GM10847 (cell line): Measurements from ENCODE around the gene MAN1A1.

Experiments used
- POLR2A ChIP-seq: IDR thresholded peaks from 2 replicates; pipeline ENCODE4 v1.6.1; 2011; ENCODE audit not compliant: insufficient read length; ENCODE audit errors: extremely low read depth

The MAN1A1 gene

DNA sequence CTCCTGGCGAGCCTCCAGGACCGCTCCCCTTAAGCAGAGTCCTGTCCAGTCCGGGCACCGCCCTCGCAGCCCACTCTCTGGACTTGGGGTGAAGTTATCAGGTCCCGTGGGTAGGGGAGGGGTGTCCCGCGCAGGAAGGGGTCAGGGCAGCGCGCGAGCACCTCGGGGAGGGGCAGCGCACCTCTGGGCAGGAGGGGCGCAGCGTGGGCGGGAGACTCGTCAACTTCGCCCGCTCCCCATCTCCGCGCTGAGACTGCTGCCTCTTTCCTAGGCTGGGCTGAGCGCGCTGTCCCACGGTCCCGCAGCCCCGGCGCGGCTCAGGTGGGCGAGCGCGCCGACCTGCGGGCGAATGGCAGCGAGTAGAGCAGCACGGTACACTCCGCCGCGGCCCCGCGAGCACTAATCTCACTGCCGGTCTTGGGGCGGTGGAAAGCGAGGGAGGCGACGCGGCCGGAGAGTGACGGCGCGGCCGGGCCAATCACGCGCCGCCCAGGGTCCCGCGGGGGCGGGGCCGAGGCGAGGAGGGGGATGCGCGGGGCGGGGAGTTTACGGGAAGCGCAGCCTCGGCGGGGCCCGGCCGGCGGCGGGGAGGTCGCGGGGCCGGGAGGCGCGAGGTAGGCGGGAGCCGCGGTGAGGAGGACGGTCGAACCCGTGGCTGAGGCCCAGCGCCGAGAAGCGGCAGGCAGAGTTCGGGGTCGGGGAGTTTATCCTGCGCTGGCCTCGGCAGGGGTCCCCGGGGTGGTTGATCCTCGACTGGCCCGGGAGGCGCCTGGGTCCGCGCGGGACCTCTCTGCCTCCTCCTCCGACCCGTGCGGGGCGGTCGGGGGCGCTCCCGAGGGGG, at the start of gene MAN1A1:
MAN1A1 (minus strand) TSS at position 401 of the 841 bp plus-strand sequence. CDS start 696 bp downstream, outside the sequence.
- peak; percentile 99 for TF ChIP-seq POLR2A

DNA sequence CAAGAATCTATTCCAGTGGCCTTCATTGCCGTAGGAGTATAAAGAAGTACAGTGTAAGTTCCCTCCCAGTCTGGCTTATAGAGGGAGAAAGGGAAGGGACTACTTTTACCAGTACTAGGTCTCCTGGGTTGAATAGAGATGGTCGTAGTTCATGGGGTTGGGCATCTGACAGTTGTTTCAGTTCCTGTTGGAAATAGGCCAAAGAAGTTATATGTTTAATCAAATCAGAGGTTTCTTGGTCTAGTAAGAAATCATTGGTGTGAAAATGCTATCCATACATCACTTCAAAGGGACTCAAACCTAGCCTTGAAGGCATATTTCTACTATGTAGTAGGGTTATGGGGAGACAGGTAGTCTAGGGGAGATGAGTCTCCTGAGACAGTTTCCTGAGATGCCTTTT, 45.6 kb upstream of the MAN1A1 start:
- no peak for TF ChIP-seq POLR2A

DNA sequence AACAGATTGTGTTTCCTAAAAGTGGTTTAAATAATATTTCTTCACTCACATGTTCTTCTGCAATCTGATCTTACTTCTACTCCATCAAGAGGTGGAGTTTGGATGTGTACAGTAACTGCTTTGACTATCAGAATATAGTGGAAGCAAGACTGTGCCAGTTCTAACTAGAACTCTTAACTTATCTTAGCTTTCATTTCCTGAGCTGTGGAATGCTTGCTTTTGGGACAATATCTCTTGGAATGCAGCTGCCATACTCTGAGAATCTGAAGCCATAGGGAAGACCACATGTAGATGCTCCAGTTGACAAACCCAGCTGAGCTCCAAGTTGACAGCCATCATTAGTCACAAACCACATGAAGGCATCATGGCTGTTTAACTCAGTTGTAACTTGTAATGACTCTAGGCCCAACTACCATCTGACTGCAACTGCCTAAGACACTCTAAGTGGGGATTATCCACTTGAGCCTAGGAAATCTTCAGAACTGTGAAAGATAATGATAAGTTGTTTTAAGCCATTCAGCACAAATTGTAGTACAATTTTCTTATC, 40.8 kb upstream of the MAN1A1 start:
- TF ChIP-seq POLR2A: no peak

DNA sequence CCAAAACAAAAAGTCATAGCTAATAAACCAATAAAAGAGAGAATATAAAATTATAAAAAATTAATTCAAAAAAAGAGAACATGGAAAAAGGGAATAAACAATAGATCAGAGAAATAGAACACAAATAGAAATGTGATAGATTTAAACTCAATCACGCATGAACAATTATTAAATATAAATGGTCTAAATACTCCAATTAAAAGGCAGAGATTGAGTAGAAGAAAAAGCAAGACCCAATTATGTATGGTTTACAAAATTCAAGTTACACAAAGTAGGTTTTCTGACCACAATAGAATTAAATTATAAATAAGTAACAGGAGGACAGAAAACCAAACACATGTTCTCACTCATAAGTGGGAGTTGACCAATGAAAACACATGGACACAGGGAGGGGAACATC, 36.4 kb upstream of the MAN1A1 start:
- no peak for TF ChIP-seq POLR2A

DNA sequence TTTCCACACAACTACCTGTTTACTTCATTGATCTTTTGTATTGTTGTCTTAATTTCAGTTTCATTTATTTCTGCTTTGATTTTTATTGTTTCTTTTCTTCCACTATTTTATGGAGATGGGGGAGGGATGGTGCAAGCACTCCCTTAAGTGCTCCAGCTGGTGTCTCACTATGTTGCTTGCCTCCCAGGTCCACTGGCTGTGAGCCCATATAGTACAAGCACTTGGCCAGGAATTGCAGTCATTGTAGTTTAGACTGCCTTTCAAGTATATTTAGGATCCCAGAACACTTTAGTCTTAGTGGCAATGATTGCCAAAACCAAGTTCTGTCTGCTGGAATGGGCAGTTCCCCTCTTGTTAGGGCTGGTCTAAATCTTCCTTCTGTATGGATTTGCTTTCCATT, 34.9 kb upstream of the MAN1A1 start:
- TF ChIP-seq POLR2A: no peak

DNA sequence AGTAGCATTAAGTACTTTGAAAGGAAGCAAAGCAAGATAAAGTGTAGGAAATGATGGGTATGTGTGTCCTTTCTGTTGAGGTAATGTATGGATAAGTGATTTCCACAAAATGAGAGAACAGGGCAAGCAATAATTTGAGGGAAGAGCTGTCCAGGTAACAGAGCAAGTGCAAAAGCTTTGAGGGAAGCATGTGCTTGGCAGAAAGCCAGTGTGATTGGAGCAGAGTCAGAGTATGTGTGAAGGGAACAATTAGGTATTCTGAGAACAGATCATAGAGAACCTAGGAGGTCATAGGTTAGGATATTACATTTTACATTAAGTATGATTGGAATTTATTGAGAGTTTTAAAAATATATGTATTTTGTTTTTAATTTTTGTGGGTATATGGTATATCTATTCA, 30.2 kb upstream of the MAN1A1 start:
- no peak for TF ChIP-seq POLR2A

DNA sequence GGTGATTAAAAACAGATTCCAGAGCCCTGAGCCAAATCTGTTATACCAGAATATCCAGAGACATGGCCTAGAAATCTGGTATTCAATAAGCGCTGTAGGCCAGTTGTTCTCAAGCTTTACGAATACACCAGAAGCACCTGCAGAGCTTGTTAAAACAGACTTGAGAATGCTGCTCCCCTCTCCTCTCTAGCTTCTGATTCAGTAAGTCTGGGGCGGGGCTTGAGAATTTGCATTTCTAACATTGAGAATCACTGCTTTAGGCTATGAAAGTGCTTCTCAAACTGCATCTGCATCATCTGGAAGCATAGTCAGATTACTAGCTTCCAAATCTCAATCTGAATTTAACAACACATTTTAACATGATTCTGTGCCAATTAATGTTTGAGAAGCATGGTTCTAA, 20.5 kb upstream of the MAN1A1 start:
- TF ChIP-seq POLR2A: no peak

DNA sequence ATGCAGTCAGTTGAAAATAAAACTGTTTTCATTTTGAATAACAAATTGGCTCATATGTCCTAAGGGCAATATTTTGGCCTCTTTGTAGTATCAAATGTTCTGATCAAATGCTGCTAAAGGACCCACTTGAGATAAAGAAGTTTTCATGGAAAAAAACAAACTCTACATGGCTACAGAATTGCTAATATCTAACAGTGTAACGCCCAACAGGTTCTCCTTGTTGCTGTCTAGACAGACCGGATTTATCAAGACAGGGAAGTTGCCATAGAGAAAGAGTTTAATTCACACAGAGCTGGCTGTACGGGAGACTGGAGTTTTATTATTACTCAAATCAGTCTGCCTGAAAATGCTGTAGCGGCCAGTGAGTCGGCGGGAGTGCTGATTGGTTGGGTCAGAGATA, 19.4 kb upstream of the MAN1A1 start:
- no peak for TF ChIP-seq POLR2A

DNA sequence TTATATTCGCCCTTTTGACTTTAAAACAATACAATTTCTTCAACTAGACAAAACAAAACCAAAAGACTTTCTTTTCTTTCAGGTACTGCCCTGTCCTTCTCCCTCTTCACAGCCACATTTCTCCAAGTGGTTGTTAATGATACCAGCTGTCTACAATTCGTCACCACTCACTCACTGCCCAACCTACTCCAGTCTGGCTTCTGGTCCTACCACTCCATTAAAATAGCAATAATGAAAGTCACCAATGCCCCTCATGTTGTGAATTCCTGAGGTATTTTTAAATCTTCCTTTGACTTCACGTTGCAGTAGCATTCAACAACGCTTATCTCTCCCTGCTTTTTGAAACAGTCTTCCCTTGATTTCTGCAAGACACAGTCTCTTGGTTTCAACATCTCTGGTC, 11.6 kb upstream of the MAN1A1 start:
- no peak for TF ChIP-seq POLR2A

DNA sequence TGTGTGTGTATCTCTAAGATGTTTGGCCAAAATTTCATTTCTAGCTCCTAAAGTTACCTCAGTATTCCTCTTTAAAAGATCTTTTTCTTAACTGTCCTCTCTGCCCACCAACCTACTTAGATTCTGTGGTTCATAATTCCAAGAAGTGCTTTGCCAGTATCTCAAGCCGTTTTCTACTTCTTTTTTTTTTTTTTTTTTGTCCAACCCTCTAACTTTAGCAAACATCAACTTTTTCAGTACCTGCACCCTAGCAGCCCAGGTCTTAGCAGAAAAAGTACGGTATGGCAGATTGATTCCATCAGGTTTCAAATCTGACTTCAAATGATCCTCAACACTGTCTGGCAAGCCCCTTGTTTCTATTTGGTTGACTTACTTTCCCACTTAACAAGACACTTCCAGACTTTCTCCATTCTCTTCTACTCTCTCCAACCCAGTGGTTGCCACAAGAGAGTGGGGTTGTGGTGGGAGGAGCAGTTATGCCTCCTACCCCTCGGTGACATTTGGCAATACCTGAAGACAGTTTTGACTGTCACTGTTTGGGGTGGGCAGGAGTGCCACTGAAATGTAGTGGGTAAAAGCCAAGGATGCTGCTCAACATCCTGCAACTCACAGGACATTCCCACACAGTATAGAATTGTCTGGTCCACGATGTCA, 10.8 kb upstream of the MAN1A1 start:
- no peak for TF ChIP-seq POLR2A

DNA sequence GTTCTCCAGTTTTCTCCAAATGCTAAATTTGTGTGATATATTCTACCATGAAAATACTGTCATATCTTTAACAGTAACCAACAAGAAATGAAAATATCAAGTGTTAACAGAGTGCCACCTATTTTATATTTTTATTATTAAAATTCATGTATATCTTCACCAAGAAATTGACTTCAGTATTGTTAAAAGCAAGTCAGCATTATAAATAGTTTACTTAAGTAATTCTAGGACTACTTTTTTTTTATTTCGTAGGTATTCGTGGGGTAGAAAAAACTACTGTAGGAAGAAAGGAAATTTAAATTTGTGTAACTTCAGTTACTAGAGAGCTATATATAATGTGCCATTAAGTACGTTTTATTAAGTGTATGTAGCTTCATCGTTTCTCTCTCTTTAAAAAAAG, 6.3 kb upstream of the MAN1A1 start:
- TF ChIP-seq POLR2A: no peak

DNA sequence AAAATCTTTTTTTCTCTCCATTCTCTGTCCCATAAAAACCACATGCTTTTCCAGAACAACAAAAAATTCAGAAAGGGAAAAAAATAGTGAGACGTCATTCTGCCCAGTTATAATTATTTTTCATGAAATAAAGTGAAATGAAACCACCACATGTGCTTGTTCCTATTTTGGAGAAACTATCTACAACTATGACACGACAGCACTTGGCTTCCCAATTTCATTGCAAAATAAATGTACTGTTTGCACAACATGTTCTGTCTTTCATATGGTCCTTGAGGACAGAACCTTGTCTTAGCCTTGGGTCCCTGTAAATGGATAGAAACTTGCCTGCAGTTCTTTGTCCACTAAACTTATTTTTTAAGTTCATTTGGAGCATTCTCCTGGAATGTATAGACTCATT, 5.6 kb upstream of the MAN1A1 start:
- TF ChIP-seq POLR2A: no peak

DNA sequence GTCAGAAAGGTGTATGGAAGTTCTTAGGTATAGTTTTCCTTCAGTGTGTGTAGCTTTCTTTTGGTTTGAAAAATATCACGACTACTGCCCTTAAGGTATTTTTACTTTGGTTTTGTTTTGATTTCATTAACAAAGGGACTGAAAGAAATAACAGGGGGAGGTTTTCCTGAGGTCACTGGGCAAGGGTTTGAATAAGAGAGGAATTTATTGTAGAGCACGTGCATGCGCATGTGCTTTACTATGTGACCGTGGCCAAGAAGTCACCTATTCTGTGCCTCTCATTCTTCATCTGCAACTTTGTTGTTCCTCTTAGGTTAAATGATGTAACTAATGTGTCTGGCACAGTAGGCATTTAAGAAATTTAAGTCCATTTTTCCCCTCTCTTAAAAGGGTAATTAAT, 4.1 kb upstream of the MAN1A1 start:
- TF ChIP-seq POLR2A: no peak

DNA sequence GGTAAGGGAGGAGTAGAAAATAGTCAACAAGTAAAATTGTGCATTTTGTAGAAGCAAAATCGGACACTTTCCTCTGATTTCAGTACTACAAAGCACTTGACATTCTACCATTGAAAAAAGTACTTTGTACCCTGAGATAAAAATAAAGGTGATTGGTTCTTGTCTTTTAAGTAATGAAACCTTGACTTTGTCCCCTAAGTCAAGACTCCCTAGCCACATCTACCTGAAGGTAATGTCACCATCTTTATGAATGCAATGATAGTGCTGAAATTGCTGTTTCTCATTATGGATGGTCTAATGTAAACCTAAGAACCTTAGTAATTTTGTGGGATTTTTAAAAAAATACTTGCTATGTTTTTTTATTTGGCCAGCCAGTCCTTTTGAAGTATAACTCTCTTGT, 2.4 kb upstream of the MAN1A1 start:
- TF ChIP-seq POLR2A: no peak

DNA sequence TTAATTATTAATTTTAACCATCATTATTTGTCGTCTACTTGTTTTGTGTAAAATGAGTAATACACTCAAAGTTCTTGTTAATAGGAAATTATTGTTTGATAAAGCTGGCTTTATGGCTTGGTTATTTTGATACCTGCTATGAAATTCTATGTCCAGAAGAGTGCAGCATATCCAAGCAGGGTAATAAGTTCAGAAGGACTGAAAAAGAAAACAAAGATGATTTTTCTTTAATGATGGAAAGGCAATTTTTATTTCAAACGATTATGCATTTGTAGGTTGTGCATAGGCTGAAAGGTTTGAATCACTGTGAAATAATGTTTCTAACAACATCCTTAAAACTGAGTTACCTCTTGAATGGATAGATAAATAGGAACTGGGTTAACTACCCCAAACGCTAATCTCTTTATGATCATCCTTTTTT, 1.4 kb upstream of the MAN1A1 start:
- TF ChIP-seq POLR2A: no peak

DNA sequence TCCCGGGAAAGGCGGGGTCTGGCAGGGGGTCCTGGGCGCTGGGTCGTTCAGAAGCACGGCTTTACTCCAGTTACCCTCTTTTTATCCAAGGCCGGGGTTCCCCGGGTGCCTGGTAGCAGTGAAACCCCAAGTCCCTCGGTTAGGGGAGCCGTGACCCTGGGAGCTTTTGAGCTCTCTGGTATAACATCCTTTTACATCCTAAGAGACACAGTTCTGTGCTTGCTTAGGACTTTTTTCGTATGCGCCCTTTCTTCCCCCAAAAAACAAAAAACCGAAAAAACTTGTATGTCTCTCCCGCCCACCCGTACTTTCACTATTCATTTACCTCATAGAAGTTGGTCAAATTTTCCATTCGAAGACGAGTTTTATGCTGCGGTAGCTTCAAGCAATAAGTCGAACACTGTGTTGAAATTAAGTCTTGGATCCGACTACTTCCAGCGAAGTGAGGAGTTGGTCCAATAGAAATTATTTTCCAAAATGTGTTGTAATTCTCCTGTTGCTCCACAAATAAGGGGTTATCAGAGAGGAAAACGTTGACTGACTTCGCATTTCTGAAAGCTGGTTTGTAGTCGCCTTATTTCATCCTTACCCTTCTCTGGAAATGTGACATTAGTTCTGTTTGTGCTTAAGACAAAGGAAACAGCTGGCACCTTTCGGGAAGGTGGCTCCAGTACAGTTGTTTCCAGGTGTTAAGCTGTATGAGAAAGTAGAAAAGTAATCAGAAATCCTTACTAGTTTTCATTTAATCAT, 816 bp upstream of the MAN1A1 start:
- TF ChIP-seq POLR2A: no peak
